Activated CD4-positive, alpha-beta T cell treated with anti-CD3 and anti-CD28 coated beads for 1 hour (primary cell): ENCODE data around the gene CEP128.

ENCODE experiments used
- DNase-seq: peaks from one replicate; pipeline ENCODE4 v3.0.0-alpha.2; 2020

Gene CEP128

GRCh38 chr14:80465546-80466220 is 475.9 kb downstream of the CEP128 start:
- no peak for DNase-seq

GRCh38 chr14:80464531-80465149 is 476.9 kb downstream of the CEP128 start:
- no peak for DNase-seq

GRCh38 chr14:80456209-80456608 is 485.3 kb downstream of the CEP128 start:
- no peak for DNase-seq

GRCh38 chr14:80455031-80455430 is 486.5 kb downstream of the CEP128 start:
- DNase-seq, result no peak

GRCh38 chr14:80448267-80448666 is 493.3 kb downstream of the CEP128 start:
- DNase-seq, result no peak

GRCh38 chr14:80447392-80447791 is 494.1 kb downstream of the CEP128 start:
- no peak for DNase-seq
